Common myeloid progenitor, CD34-positive (primary cell): ENCODE results near the gene DHX32.

Experiments
- CTCF ChIA-PET: fragments of 350-600 bp; sonication (Branson Sonifier 250); formaldehyde crosslinking; loops from one replicate; lab custom pipeline; 2021; ENCODE audit warnings: antibody characterized with exemption; lab: Charles Lee
- POLR2A ChIA-PET: fragments of 350-600 bp; sonication (Branson Sonifier 250); formaldehyde crosslinking; loops from one replicate; lab custom pipeline; 2021; ENCODE audit warnings: antibody characterized with exemption; lab: Charles Lee
- DNase-seq, 3 donors: peaks; one replicate each; pipeline versions ENCODE4 v3.0.0 to v3.0.0-alpha.2; 2013
- H3K27ac ChIP-seq, 2 experiments: 1 replicate in 1 of 2; 2 replicates in 1 of 2; pipeline ENCODE4 v1.7.0; 2013; ENCODE audit warnings: inconsistent platforms in 2 of 2, low read length in 2 of 2, mild to moderate bottlenecking in 2 of 2, low read depth in 1 of 2, moderate library complexity in 1 of 2; ENCODE audit not compliant: severe bottlenecking in 2 of 2, insufficient read depth in 1 of 2, poor library complexity in 1 of 2
- H3K27me3 ChIP-seq, 5 experiments: replicated peaks in 2 of 5; 1 replicate in 3 of 5; 2 replicates in 2 of 5; pipeline versions ENCODE4 v1.6.1 to v1.7.0; 2013; ENCODE audit warnings: low read length in 4 of 5, mild to moderate bottlenecking in 2 of 5, moderate library complexity in 2 of 5, inconsistent platforms in 1 of 5; ENCODE audit not compliant: insufficient read depth in 5 of 5, control insufficient read depth in 4 of 5
- H3K36me3 ChIP-seq, 4 experiments: 1 replicate in 2 of 4; 2 replicates in 2 of 4; pipeline versions ENCODE4 v1.6.1 to v1.7.0; 2013; ENCODE audit warnings: low read length in 3 of 4, control low read depth in 1 of 4, mild to moderate bottlenecking in 1 of 4; ENCODE audit not compliant: control insufficient read depth in 4 of 4, insufficient read depth in 4 of 4
- H3K4me1 ChIP-seq, 4 experiments: 1 replicate in 3 of 4; 2 replicates in 1 of 4; pipeline versions ENCODE4 v1.6.1 to v1.7.1; 2013; ENCODE audit warnings: low read length in 3 of 4, mild to moderate bottlenecking in 3 of 4, control low read depth in 1 of 4, inconsistent platforms in 1 of 4, moderate library complexity in 1 of 4; ENCODE audit not compliant: control insufficient read depth in 4 of 4, insufficient read depth in 4 of 4; ENCODE audit errors: control extremely low read depth in 1 of 4
- H3K4me3 ChIP-seq, 7 experiments: 1 replicate in 4 of 7; 2 replicates in 3 of 7; pipeline versions ENCODE4 v1.5.1 to v1.7.0; 2013; ENCODE audit warnings: mild to moderate bottlenecking in 7 of 7, low read length in 6 of 7, moderate library complexity in 6 of 7, inconsistent platforms in 2 of 7, low read depth in 2 of 7, control low read depth in 1 of 7; ENCODE audit not compliant: insufficient read depth in 4 of 7, control insufficient read depth in 1 of 7; ENCODE audit errors: extremely low read depth in 1 of 7
- H3K9me3 ChIP-seq, 5 experiments: 1 replicate in 4 of 5; 2 replicates in 1 of 5; pipeline versions ENCODE4 v1.6.1 to v1.7.1; 2013; ENCODE audit warnings: low read length in 4 of 5, mild to moderate bottlenecking in 2 of 5, inconsistent platforms in 1 of 5, low read depth in 1 of 5, moderate library complexity in 1 of 5; ENCODE audit not compliant: control insufficient read depth in 4 of 5, insufficient read depth in 2 of 5; ENCODE audit errors: control extremely low read depth in 1 of 5
- WGBS: methylation state at CpG from one replicate; pipeline ENCODE4 v1.1.5; 2013; ENCODE audit not compliant: insufficient coverage; 5-methylcytosine and 5-hydroxymethylcytosine counted together

DHX32 gene

DNA sequence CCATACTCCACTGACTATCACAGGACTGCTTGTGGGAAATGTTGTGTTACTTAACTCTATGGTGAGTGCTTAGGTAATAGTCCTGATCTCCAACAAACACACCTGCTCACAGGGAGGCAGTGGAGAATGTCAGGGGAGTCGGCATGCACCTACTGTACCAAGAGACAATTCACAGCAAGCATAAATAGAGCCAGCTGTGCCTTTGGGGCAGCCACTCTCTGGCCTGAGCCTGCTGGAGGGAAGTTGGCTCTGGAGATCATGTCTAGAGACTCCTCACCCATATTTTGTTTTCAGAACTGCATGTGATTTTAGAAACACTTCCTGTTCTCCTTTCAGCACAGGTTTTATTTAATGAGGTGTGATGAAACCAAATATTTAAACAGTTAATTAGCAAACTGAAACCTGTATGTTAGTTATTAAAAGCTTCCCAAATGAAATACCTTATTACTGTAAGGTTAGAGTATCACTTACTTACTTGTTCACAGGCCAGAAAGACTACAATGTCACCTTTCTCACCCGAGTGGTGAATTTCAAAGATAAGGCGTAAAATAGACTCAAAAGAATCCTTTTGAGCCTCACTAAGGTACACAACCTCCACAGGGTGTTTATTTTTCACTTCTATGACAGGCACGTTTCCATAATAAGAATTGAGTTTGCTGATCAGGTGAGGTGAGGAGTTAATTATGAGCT is 21.8 kb downstream of the DHX32 start:
- no peak overlapping the region for H3K4me3 ChIP-seq
- H3K9me3 ChIP-seq = no peaks in the 10 kb centered on the region
- H3K27ac ChIP-seq = no peak overlapping the region
- H3K4me1 ChIP-seq = no peaks in the 10 kb centered on the region
- POLR2A ChIA-PET = no interaction called here
- no peaks in the 10 kb centered on the region for H3K27me3 ChIP-seq
- 100% methylated on average over 3 of the region's 4 CpGs for WGBS
- CTCF ChIA-PET = interaction anchor here (0.6 to 0.9 kb wide), 2 partner anchors 10 to 20 kb away, joined by 3 read pairs; no protein-coding TSS in a partner anchor
- peaks cover 5 to 33% (median 16%) of the 10 kb centered on the region in 4 experiments for H3K36me3 ChIP-seq
- no peak for DNase-seq

DNA sequence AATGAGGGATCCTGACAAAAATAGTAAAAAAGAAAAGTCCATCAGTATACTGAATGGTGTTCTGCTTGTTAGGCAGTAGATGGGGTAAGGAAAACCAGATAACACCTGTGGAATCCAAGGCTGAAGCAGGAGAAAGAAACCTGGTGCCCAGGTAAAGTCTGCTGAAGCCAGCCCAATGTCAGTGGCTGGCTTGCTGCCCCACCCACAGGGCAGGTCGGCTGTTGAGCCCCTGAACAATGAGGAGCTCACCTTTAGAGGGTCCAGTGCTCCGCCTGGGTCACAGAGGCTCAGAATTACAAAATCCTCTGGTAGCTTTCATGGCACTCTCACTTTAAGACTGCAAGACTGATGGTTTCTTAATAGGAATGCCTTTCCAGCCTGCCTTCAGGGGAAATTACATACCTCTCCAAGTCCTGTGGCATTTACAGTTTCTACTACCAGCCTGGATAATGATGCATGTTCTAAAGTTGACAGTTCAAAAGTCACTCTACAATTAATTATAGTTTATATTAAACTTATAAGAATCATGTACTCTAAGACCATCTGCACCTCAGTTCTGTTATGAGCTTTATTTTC is 23.8 kb downstream of the DHX32 start:
- H3K4me1 ChIP-seq = no peaks in the 10 kb centered on the region
- POLR2A ChIA-PET = no interaction called here
- CTCF ChIA-PET = no interaction called here
- no peaks in the 10 kb centered on the region for H3K27me3 ChIP-seq
- peaks cover 3 to 36% (median 19%) of the 10 kb centered on the region in 4 experiments for H3K36me3 ChIP-seq
- no peak for DNase-seq
- no peak overlapping the region for H3K4me3 ChIP-seq
- no peaks in the 10 kb centered on the region for H3K9me3 ChIP-seq
- no peak overlapping the region for H3K27ac ChIP-seq
- WGBS = 94% methylated on average over 2 of the region's 2 CpGs

DNA sequence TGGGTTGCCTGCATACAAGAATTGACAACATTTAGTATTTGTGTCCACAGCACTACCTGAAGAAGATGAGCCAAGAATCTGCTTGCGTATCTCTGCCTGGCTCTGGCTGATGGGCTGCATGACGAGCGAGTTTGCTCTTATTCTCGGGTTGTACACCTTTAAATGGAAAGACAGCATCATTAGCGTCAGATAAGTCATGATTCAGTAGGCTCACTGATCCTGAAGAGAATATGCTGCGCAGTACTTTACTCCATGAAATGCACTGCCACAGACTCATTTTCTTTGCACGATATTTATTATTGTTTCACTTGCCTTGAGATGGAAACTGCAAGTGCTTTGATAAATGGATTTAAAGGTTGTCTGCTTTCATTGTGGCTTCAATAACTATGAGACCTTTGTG is 28.6 kb downstream of the DHX32 start:
- Histone ChIP-seq H3K27me3 (no peaks in the 10 kb centered on the region), H3K27ac (no peak overlapping the region), H3K4me1 (no peaks in the 10 kb centered on the region), H3K9me3 (no peaks in the 10 kb centered on the region), H3K4me3 (no peak overlapping the region), H3K36me3 (peaks cover 16 to 54% (median 42%) of the 10 kb centered on the region in 4 experiments)
- WGBS = 99% methylated on average over 7 of the region's 7 CpGs
- DNase-seq = no peak
- ChIA-PET CTCF (no interaction called here), POLR2A (no interaction called here)

DNA sequence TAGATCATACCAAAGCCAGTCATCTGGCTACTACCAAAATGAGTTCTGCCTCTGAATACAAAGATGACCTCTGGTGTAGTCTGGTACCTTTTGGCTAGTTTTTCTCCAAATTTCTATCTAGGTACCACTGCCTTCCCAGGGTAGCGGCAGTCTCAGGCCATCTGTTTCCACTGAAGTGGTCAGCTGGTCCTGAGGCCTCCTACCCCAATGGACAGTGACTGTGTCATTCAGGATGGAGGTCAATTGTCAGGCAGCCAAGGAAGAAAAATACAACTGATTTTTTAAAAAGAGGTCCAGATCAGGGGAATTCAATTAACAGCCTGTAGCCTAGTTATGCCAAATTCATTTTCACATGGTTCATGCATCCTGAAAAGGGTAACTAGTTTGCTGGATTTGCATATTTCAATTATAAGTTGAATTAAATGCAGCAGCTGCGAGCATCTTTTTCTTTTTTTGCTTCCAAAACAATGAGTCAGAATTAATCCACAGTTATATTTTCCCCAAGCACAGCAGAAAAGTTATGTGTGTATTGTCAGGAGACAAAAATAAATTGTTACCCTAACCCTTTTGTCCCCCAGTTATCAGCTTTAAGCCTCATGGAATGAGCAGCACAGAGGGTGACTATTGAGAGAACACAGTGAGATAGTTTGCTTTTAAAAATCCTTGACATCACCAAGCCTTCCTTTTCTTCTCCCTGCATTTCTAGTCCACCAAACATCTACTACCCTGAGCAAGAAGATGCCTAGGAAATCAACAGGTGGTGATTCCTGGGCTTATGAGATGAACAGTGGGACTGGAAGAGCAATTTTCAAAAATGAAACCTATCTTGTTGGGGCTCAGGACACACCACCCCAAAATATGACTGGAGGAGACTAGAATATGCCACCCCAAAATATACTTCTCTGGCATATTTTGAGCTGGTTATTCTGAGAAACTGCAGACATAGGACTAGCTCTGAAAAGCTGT is 30.0 kb downstream of the DHX32 start:
- no peaks in the 10 kb centered on the region for H3K27me3 ChIP-seq
- no peaks in the 10 kb centered on the region for H3K9me3 ChIP-seq
- WGBS = 100% methylated on average over 1 of the region's 2 CpGs
- POLR2A ChIA-PET = no interaction called here
- H3K4me3 ChIP-seq = no peak overlapping the region
- no peak for DNase-seq
- CTCF ChIA-PET = interaction anchor here (1.1 kb wide), 1 partner anchor 18 kb away, joined by 3 read pairs; no protein-coding TSS in a partner anchor
- peaks cover 16 to 56% (median 42%) of the 10 kb centered on the region in 4 experiments for H3K36me3 ChIP-seq
- no peak overlapping the region for H3K27ac ChIP-seq
- H3K4me1 ChIP-seq = no peaks in the 10 kb centered on the region

DNA sequence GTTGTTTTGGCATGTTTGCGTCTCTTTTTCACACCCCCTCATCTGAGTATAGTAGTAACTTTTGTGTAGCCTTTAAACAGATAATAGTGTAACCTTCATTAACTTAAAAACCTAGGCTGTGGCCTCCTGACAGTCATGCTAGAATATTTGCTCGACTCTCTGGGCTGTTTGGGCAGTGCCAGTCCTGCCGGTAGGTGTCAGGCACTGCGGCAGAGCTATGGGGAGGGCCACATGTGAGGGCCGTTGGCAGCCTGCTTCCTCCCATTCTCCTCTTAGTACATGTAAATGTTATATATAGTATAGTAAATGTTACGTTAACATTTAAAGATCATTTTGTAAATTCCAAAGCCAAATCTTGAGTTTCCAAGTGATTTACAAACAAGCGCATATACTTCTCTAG is 31.6 kb downstream of the DHX32 start:
- ChIA-PET CTCF (no interaction called here), POLR2A (no interaction called here)
- Histone ChIP-seq H3K4me1 (no peaks in the 10 kb centered on the region), H3K27ac (no peak overlapping the region), H3K36me3 (peaks cover 16 to 69% (median 52%) of the 10 kb centered on the region in 4 experiments), H3K9me3 (no peaks in the 10 kb centered on the region), H3K4me3 (no peak overlapping the region), H3K27me3 (no peaks in the 10 kb centered on the region)
- 100% methylated on average over 1 of the region's 7 CpGs for WGBS
- no peak for DNase-seq

DNA sequence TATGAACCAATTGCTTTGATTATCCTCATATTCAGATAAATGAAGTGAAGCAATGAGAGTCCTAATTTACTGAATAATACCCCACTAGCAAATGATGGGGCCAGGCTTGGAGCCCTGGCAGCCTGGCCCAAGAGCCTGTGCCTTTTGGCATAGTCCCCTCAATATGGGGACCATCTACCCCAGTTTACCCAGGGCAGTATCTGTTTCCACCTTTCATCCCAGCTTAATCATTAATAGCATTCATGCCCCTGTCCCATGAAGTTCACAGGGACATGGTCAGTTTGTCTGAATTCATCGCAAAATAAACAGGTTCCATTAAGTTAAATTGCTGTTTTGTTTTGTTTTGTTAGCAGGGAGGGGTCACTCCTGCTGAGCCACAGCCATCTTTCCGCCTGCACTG is 32.2 kb downstream of the DHX32 start:
- DNase-seq = no peak
- Histone ChIP-seq H3K9me3 (no peaks in the 10 kb centered on the region), H3K4me3 (no peak overlapping the region), H3K36me3 (peaks cover 16 to 74% (median 52%) of the 10 kb centered on the region in 4 experiments), H3K27me3 (no peaks in the 10 kb centered on the region), H3K4me1 (no peaks in the 10 kb centered on the region), H3K27ac (no peak overlapping the region)
- WGBS = no CpG with 5 or more reads among the region's 2 CpGs
- ChIA-PET POLR2A (no interaction called here), CTCF (no interaction called here)
